Stimulated activated CD8-positive, alpha-beta memory T cell treated with anti-CD3 and anti-CD28 coated beads, Interleukin-15, amount 100 ng/mL, for 1 hour (primary cell): ENCODE results near the gene CCDC186.

Experiments
- DNase-seq: peaks from one replicate; pipeline ENCODE4 v3.0.0-alpha.2; 2020; ENCODE audit warnings: low read depth

CCDC186 gene

GRCh38 chr10:114173921-114174694, at the start of gene CCDC186:
Gene CCDC186, minus strand, starts transcription at chr10:114174203. Its CDS starts 10,935 bp downstream, at chr10:114163268.
- peak; percentile 97 for DNase-seq

GRCh38 chr10:114223066-114223465, 49.1 kb upstream of the CCDC186 start:
- no peak for DNase-seq

GRCh38 chr10:114221235-114221634, 47.2 kb upstream of the CCDC186 start:
- DNase-seq, result no peak

GRCh38 chr10:114220281-114220680, 46.3 kb upstream of the CCDC186 start:
- DNase-seq, result no peak

- DNase-seq, result no peak
These were observed 41.0 kb upstream of the CCDC186 start for GRCh38 chr10:114215033-114215432.

- no peak for DNase-seq
These were observed 38.1 kb upstream of the CCDC186 start for GRCh38 chr10:114212153-114212552.

GRCh38 chr10:114208351-114208750, 34.3 kb upstream of the CCDC186 start:
- DNase-seq, result no peak

- no peak for DNase-seq
These were observed 33.3 kb upstream of the CCDC186 start for GRCh38 chr10:114207349-114207748.

- DNase-seq, result no peak
These were observed 32.9 kb upstream of the CCDC186 start for GRCh38 chr10:114206902-114207301.

GRCh38 chr10:114202812-114203211, 28.8 kb upstream of the CCDC186 start:
- no peak for DNase-seq

- no peak for DNase-seq
These were observed 25.2 kb upstream of the CCDC186 start for GRCh38 chr10:114199239-114199638.

GRCh38 chr10:114195079-114195478, 21.1 kb upstream of the CCDC186 start:
- no peak for DNase-seq

- DNase-seq, result no peak
These were observed 15.7 kb upstream of the CCDC186 start for GRCh38 chr10:114189700-114190099.

GRCh38 chr10:114188900-114189299, 14.9 kb upstream of the CCDC186 start:
- no peak for DNase-seq

GRCh38 chr10:114188001-114188400, 14.0 kb upstream of the CCDC186 start:
- DNase-seq, result no peak

- no peak for DNase-seq
These were observed 10.3 kb upstream of the CCDC186 start for GRCh38 chr10:114184276-114184675.

- DNase-seq, result no peak
These were observed 9.6 kb upstream of the CCDC186 start for GRCh38 chr10:114183563-114183962.

GRCh38 chr10:114181971-114182370, 8.0 kb upstream of the CCDC186 start:
- DNase-seq, result no peak

- no peak for DNase-seq
These were observed 6.9 kb upstream of the CCDC186 start for GRCh38 chr10:114180937-114181336.

- no peak for DNase-seq
These were observed 5.7 kb upstream of the CCDC186 start for GRCh38 chr10:114179747-114180146.

- DNase-seq, result no peak
These were observed 5.1 kb upstream of the CCDC186 start, which contains the start of gene TDRD1 for GRCh38 chr10:114179148-114179547. Gene TDRD1, plus strand, starts transcription at chr10:114179353. Its CDS starts 8,479 bp downstream, at chr10:114187832.

GRCh38 chr10:114176511-114176910, 2.5 kb upstream of the CCDC186 start:
- DNase-seq, result no peak

GRCh38 chr10:114175667-114176066, 1.7 kb upstream of the CCDC186 start:
- no peak for DNase-seq

GRCh38 chr10:114174695-114175188, 739 bp upstream of the CCDC186 start:
- DNase-seq, result no peak
